Daoy (cell line): ENCODE results near the gene PON3. TPM values are rescaled to one million over a fixed set of nuclear protein-coding genes. Genes with fewer than 3 reads are reported as not detected.

Source experiments
- DNase-seq: peaks from one replicate; pipeline ENCODE4 v3.0.0-alpha.2; 2015; ENCODE audit warnings: low read depth
- total RNA-seq: library from RNA; depleted of rRNA; stranded (reverse); fragments of >200 nt; shearing (Covaris generic); gene quantifications from 2 replicates; pipeline ENCODE4 v1.2.3, GENCODE V29; 2014

Gene PON3
- total RNA-seq, 1 experiment from 2014 or later, result not detected

GRCh38 chr7:95342029-95342428 lies 54.1 kb downstream of the PON3 start:
- no peak for DNase-seq

GRCh38 chr7:95340491-95340890 lies 55.7 kb downstream of the PON3 start:
- DNase-seq, result no peak

GRCh38 chr7:95338832-95339231 lies 57.3 kb downstream of the PON3 start:
- no peak for DNase-seq

GRCh38 chr7:95335093-95335492 lies 61.1 kb downstream of the PON3 start:
- peak; percentile 34 for DNase-seq

- DNase-seq, result no peak
Observed at GRCh38 chr7:95334447-95334846, 61.7 kb downstream of the PON3 start.

GRCh38 chr7:95330961-95331337 lies 65.2 kb downstream of the PON3 start:
- no peak for DNase-seq

GRCh38 chr7:95330204-95330960 lies 65.8 kb downstream of the PON3 start:
- DNase-seq, result peak; percentile 23

- DNase-seq, result no peak
Observed at GRCh38 chr7:95327356-95327755, 68.8 kb downstream of the PON3 start.

GRCh38 chr7:95324431-95324830 lies 71.7 kb downstream of the PON3 start, which contains the start of gene PON1:
Gene PON1, minus strand, starts transcription at chr7:95324532. Its CDS starts 57 bp downstream, at chr7:95324475.
- DNase-seq, result no peak

GRCh38 chr7:95323410-95324129 lies 72.6 kb downstream of the PON3 start:
- no peak for DNase-seq

GRCh38 chr7:95322854-95323253 lies 73.3 kb downstream of the PON3 start:
- no peak for DNase-seq

GRCh38 chr7:95322396-95322795 lies 73.8 kb downstream of the PON3 start:
- no peak for DNase-seq

GRCh38 chr7:95321720-95322119 lies 74.5 kb downstream of the PON3 start:
- no peak for DNase-seq

- DNase-seq, result no peak
Observed at GRCh38 chr7:95320651-95321050, 75.5 kb downstream of the PON3 start.

GRCh38 chr7:95319570-95319969 lies 76.6 kb downstream of the PON3 start:
- DNase-seq, result no peak

GRCh38 chr7:95318501-95319100 lies 77.6 kb downstream of the PON3 start:
- no peak for DNase-seq

- DNase-seq, result no peak
Observed at GRCh38 chr7:95317966-95318365, 78.2 kb downstream of the PON3 start.

GRCh38 chr7:95317546-95317945 lies 78.6 kb downstream of the PON3 start:
- DNase-seq, result no peak

GRCh38 chr7:95316588-95316987 lies 79.6 kb downstream of the PON3 start:
- DNase-seq, result no peak

GRCh38 chr7:95312561-95312960 lies 83.6 kb downstream of the PON3 start:
- DNase-seq, result no peak

- no peak for DNase-seq
Observed at GRCh38 chr7:95311389-95311788, 84.8 kb downstream of the PON3 start.

- no peak for DNase-seq
Observed at GRCh38 chr7:95309951-95310350, 86.2 kb downstream of the PON3 start.
